Activated CD4-positive, CD25-positive, alpha-beta regulatory T cell (primary cell): ENCODE data around the gene KCTD1.
"Not testable (repeated sequence)": the region's sequence is repeated elsewhere in the genome, so short reads cannot be mapped to it uniquely, and the experiment has no call there.

ENCODE experiments used
- DNase-seq, 4 experiments: peaks; one replicate each; lab custom pipeline; 2025; lab: John Stamatoyannopoulos, UW

The KCTD1 gene

DNA sequence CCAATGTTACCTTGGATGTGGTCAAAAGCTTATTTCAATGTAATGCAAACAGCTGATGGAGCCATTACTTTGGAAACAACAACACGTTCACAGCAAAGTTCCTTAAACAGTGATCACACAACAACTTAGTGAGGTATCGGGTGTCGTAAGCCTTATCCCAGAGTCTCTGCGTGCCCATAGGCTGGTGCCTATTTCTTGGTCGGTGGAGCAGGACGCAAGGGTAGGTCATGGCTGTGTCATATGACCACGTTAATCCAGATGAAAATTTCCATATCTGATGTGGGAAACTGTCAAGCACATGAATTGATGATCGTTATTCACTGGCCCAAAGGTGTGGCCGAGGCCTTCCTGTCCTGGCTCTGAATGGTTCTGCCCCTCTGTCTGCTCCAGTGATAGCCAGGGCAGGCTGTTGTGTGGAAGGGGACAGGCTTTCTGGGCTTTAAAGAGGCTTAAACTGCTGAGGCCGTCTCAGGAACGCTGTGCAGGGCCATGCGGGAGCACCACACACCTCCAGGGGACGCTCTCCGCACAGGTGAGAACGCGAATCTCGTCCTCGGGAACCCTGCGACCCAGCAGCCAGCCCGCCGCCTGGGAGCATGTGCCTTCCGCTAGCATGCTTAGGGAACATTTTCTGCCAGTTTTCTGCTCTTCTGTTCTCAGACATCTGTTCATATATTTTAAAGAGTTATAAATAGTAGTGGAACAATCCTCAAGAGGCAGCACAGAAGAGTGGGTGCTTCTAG is 90.6 kb downstream of the KCTD1 start:
- no peak for DNase-seq

DNA sequence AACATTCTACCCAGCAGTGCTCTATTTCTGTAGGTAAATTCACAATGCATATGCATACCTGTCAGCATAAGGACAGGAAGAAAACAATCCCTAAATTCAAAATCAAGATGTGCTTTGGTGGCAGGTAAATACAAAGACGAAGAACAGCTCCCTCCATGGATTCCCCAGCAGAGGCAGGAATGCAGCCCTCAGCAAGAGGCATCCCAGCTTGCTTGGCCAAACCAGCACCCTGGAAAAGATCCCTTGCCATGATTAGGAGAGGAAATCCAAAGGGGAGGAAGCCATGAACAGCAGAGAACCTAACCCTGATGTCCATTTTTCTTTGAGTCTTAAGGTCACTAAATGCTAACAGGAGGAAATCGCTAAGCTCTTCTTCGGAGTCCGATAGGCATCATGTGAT is 91.2 kb downstream of the KCTD1 start:
- DNase-seq, result no peak

DNA sequence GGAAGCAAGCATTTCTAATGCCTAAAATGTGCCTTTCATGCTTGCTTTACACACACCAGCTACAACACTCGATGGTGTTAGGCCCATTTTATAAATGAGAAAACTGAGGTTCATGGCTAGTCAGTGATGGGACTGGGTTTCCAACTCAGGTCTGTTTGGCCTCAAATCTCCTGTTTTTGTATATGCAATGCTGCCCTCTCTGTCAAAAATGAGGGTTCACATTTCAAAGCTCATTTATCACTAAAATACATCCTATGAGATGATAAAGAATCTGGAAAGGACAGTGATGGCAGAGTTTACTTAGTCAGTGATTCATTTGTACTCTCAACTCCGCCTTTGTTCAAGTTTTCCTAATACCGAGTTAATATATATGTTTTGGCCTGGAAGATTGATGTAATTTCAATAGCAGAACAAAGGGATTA is 92.3 kb downstream of the KCTD1 start:
- DNase-seq, result no peak

DNA sequence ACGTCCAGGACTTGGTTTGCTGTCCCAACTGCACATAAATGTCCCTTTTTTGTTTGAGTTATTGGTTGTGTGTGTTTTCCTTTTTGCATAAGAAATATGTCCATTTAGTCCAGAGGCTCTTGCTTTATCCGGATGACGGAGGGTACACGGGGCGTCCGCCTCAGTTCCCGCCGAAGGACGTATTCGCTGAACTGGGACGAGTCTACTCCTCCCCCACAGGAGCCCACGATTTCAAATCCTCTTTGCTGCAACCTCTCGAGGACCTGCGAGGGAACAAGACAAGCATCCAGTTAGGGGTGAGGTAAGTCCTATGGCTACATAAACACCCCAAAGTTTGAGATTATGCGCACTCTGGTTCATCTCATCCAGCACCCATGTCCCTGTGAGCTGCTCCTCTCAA is 92.7 kb downstream of the KCTD1 start:
- DNase-seq, result no peak

DNA sequence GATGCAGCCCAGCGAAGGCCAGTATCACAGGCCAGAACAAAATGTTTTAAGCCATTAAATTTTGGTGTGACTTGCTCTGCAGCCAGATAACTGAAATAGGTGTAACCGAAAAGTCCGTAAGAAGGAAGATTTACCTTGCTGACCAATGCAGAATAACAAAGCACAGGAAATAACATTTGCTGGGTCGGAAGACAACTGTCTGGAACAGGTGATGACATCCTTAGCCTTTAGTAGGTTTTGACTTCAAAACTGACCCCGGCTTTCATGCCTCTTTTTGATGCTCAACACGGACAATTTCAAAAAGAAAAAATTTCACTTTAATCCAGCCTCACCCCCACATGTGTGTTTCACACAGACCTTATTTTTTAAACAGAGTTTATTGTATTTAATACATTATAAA is 93.7 kb downstream of the KCTD1 start:
- DNase-seq, result no peak

DNA sequence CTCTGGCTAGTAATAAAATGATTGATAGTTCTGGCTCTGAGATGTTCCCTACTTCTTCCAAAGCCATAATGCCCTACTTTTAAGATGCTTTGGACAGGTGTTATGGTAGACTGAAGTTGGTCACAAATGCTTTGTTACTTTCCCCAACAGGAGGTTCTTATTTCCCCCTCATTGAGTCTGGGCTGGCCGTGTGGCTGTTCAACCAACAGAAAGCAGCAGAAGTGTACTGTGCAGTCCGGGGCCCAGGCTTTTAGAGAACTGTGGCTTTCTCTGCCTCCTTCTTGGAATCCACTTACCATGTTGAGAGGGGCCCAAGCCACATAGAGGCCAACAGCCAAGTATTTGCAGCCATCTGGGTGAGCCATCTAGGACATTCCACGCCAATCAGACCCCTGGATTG is 94.2 kb downstream of the KCTD1 start:
- no peak for DNase-seq

DNA sequence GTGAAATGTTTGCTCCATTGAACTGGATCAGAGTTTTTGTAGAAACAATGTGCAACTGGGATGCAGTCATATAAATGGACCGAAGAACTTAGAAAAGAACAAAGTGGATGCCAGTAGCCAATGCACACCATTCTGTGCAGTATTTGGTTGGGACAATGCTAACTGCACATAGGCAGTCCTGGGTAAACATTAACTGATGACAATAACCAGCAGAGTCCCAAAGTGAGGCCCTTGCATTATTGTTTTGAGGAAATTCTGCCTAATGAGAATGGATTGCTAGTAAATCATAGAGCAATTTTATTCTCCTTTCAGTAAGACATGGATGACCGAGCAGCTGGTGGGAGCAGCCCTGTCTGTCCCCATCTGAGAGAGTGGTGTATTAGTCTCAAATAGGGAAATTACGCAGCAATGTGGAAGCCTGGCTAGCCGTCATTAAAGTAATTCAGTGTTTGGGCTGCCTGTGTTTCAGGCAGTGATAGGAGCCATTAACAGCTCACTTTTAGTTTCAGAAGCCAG is 94.9 kb downstream of the KCTD1 start:
- DNase-seq, result no peak

DNA sequence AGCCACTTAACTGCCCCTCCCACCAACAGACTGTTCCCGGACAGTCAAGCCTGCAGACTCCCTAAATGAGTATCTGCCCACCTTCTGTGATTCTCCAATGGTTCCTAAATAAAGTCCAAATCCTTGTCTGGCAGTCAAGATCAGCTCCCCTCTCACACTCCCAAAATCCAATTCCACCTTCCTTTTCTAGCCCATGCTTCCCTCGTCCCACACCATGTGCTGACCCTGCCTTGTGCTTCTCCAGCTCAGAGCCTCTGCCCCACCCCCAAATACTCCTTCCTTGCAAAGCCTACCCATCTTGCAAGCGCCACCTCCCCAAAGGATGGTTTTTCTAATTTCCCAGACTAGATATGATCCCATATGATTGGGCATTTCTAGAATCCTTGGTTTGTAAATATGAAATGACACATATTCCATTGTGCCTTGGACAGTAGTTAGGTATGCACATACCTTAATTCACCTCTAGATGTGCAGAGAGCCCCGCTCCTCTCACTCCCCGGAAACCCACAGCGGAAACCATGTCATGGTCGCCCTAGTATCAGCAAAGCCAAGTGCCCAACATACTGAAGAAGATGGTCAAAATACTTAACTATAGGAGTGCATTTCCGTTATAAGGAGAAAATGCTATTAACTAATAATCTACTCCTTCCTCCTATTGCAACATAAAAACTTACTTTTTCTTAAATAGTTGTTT is 97.2 kb downstream of the KCTD1 start:
- DNase-seq, result no peak

DNA sequence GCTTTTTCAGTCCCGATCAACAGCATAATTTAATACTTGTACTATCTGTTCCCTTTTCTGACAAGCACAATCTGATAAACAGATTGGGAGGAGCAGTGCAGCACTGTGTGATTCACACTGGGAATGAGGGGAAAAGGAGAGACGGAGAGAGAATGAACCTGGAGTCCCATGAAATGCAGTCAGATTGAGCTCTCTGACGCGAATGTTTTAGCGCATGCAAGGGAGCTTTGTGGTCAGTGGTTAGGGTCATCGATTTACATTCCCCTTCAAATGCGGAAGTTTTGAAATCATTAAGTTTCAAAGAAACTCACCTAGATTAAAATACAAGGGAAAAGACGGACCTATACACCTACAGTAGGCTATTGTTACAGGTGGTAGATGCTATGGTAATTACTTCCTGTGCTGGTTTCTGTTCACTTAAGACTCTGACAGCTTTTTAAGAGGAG is 99.6 kb downstream of the KCTD1 start:
- DNase-seq, result no peak

DNA sequence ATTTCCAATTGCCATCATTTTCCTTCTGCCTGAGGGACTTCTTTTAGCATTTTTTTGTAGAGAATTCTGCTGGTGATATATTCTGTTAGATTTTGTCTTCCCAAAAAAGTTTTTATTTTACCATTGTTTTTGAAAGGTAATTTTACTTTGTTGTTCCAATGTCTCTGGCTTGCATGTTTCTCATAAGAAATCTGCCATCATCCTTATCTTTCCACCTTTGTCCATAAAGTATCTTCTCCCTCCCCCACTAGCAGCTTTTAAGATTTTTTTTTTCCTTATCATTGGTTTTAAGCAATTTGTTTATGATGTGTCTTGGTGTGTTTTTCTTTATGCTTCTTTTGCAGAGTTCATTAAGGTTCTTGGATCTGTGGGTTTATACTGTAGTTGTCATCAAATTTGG is 104.5 kb downstream of the KCTD1 start:
- DNase-seq, result no peak

DNA sequence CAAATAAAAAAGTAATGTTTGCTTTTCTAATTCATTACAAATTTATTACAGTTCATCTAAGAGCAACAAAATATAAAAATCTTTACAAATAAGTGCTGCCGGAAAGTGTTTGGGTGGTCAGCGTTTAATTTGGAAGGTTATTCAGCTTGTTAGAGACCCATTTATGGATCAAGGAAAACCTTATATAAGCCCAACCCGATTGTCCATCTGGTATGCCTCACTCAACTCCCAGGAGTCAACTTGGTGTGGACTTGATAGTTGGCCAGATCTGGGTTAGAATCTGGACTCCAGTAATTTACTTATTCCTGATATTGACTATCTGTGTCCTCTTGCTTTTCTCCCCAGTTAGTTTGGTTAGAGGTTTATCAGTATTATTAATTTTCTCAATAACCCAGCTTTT is 106.2 kb downstream of the KCTD1 start:
- DNase-seq, result no peak

DNA sequence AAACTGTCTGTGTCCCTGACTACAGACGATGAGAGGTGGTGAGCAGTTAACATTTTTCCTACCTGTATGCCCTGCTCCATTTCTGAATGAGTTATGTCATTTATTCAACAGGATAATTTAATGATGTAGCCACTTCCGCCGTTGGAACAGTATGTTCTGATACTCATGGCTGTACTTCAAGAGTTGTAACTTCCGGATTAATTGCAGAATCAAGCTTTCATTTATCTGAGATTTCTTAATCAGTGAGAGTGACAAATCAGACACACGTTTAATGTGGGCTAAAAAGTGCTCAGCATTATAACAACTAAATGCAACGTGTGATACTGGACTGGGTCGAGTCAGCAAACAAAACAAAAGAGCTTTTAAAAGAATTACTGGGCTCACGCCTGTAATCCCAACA is 107.7 kb downstream of the KCTD1 start:
- DNase-seq, result no peak

DNA sequence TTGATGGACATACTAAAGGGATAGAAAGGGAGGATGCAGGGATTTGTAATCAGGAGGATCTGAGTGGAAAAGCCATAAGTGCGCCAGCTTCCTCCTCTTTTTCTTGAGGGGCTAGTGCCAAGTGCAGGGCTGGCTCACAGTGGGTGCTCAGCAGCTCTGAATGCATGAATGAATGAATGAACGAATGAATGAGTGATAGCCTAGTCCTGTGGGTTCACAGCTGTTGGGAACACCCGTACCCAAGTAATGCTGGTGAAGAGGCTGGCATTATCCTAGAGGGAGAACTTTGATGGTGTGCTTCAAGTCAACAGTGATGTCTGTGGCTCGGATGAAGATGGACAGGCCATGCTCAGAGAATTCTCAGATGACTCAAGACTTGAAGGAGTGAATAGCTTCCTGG is 108.8 kb downstream of the KCTD1 start:
- no peak for DNase-seq

DNA sequence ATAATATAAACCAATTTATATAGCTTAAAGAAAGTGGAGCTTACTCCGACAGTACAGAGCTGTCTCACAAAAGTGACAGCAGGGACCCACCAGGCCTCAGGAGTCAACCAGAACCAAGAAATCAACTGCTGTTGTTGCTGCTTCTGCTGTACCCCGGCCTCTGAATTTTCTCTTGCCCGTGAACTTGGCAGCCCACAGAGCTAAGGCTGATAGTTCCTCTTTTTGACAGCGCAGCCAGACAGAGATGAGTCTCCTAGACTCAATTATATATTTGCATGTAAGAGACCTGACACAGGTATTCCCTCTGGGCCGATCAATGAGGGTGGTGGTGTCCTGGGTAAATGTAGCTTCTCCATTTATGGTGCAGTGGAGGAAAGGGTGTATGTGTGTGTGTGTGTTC is 109.4 kb downstream of the KCTD1 start:
- DNase-seq, result no peak

DNA sequence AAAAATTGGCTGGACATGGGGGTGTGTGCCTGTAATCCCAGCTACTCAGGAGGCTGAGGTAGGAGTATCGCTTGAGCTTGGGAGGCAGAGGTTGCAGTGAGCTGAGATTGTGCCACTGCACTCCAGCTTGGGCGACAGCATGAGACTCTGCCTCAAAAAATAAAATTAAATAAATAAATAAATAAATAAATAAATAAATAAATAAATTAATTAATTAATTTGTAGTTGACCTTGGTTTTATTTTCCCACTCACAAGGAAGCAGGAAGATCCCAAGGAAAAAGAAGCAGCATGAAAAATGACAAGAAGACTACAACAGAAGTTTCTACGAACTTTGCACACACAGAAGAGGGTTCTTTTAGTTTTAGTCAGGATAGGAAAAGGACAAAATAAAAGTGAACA is 110.7 kb downstream of the KCTD1 start:
- DNase-seq, result not testable (repeated sequence)

DNA sequence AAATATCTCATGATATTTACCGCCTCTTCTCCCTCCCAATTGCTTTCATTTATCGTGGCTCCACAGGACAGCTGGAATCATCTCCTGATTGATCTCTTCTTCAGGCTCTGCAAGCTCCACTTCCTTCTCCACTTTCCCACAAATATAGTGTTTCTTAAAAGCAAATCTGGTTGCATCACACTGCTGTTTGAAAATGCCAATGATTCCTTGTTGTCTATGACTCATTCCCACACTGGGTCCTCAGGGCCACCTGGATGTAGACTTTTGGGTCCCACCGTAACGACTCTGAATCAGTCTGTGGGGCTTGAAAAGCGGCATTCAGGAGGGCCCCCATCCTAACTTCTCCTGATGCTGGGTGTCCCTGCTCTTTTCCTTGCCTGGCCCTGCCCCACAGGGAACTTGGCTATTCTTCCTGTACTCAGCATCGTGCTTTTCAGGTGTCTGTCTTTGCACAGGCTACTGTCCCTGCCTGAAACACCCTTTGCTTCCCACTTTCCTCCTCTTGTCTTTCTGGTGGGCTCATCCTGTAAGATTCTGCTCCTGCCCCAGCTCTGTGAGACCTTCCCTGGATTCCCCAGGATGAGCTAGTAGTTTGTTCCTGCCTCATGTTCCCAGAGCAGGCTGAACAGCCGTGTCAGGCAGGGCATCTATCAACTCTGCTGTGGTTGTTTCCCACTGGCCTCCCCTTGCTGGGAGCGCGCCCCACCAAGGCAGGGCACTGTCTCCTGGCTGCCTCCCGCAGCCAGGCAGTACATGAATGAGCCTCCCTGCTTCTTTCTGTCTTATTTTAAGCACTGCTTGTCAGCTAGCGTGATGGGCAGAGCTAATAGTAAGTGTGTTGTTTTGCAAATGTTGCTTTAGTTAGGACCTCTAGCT is 111.9 kb downstream of the KCTD1 start:
- no peak for DNase-seq

DNA sequence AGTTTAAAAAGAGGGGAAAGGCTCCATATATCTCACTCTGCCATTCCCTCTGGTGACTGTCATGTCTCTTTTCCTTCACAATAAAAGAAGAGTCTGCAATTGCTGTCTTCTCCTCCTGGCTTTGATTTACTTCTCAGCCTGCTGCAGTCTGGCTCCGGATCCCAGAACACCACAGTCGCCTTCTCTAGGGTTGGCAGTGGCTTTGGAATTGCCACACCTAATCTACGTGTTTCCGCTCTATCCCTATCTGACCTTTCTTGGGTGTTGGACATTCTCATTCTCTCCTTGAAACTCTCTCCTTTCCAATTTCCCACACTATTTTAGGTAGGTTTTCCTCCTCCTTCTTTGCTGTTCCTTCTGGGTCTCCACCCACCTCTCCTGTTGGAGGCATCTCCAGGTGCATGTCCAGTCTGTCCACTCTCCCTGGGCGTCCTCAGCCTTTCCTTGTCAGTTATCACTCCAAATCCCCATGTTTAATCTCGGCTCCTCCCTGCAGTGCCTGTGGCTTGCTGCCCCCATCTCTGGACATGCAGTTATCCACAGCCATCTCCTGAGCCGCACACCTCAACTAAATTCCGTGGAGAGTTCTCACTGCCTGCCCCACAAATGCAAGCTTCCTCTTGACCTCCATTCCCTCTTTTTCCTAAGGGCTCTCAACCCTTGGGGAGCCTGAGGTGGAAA is 112.8 kb downstream of the KCTD1 start:
- no peak for DNase-seq

DNA sequence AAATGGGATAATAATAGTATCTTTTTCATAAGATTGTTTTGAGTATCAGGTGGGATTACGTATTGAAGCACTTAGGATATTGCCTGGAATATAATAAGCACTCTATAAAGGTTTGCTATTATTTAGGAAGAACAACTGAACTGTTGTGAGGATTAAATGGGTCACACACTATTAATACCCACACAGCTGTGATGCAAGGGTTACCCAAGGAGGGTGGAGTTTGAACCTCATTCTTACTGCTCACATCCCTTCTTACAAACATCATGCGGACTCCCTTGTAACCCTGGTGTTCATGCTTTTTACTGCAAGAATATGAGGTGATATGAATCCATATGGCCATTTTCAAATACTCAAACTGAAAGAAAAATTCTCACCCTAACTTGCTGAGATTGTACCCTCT is 113.5 kb downstream of the KCTD1 start:
- DNase-seq, result no peak

DNA sequence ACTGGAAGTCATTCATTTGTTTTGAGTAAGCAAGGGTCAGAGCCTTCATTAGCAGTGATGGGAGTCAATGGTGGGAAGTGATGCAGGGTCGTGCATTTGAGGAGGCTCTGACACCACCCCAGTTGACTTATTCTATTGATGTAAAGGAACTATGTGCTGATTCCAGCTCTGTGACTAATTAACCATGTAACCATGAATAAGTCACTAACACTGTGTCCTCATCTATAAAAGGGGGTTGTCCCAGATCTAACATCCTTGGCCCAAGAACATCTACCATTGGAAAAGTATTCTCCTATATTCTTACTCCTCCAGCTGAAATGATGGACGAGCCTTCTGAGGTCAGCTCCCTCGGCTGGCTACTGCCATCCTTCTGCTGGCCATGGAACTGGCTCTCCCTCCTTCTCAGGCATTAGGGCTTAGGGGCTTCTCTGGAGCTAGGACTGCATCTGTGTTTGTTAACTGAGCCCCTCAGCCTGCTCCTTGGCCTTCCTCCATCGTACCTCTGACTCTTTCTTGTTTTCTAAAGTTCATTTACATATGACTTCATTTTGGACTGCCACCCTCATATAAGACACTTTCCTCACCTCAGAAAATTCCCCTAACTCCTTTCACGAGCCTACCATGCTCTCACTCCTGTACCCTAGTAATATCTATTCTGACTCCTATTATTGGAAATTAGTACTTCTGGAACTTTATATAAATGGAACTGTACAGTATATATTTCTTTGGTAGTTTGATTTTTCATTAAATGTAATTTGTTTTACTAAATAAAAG is 115.5 kb downstream of the KCTD1 start:
- DNase-seq, result no peak

DNA sequence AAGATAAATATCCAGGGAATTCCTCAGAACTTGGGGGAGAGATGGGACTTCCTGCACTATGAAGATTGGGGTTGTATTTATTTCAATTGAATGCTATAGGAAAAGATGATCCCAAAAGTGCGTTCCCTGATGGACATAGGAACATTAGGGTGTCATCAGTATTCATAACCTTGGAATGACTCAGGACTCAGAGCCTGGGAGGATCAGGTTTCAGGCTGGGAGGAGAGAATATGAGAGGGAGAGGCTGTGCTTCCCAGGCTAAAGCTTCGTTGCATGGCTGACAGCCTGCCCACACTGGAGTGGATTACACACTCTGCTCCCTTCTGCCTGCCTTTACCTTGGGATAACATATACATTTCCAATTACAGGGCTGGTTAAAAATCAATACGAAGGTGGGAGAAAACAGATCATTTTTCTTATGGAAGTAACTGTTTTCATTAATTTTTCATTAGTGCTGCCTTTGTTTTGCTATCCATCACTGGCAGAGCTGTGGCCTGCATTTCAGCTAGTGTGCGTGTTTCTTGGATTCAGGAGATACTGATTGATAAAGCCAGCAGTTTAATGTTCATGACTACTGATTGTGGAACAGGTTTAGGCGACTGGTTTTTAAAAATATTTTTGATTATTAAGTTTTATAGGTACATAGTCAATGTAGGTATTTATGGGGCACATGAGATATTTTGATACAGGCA is 118.7 kb downstream of the KCTD1 start:
- DNase-seq, result no peak

DNA sequence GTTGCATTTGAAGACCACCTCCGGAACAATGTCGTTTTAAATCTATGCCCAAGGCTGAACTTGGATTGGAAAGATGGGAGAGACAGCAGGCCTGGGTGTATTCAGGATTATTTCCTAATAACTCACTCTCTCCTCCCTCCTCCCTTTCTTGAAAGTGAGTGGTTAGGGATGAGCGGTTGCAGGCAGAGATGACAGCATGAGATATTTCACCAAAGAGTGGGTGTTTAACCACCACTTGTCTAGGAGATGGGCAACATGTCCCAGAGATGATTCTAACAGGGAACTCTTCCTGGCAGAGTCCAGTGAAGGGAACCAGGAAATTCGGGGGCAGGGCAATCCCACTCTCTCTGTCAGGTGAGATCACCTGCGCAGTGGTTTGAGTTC is 123.2 kb downstream of the KCTD1 start:
- no peak for DNase-seq
